Upper lobe of left lung (tissue), 6 donors: Measurements from ENCODE around the gene FCN1. TPM values are rescaled to one million over a fixed set of nuclear protein-coding genes. Genes with fewer than 3 reads are reported as not detected.

Source experiments
- ATAC-seq, 2 donors: fragments of 200-7000 bp; cut with Tn5 transposase; one replicate each; pipeline ENCODE4 v1.9.1; 2022; ENCODE audit warnings: mild to moderate bottlenecking in 2 of 2, moderate library complexity in 2 of 2; ENCODE audit not compliant: low FRiP score in 2 of 2
- DNase-seq, 2 donors: peaks; one replicate each; pipeline ENCODE4 v3.0.0-alpha.2; 2019 to 2020
- H3K27ac ChIP-seq, 4 donors: fragments of 200-600 bp; sonication (generic); one replicate each; pipeline ENCODE4 v1.5.1; 2016 to 2019
- H3K27me3 ChIP-seq, 4 donors: fragments of 200-600 bp; sonication (generic); one replicate each; pipeline ENCODE4 v1.5.1; 2017 to 2019
- H3K36me3 ChIP-seq, 4 donors: fragments of 200-600 bp; sonication (generic); one replicate each; pipeline ENCODE4 v1.5.1; 2016 to 2019
- H3K4me1 ChIP-seq, 4 donors: fragments of 200-600 bp; sonication (generic); one replicate each; pipeline ENCODE4 v1.5.1; 2018 to 2019
- H3K4me3 ChIP-seq, 4 donors: fragments of 200-600 bp; sonication (generic); one replicate each; pipeline ENCODE4 v1.5.1; 2017 to 2019; ENCODE audit warnings: mild to moderate bottlenecking in 2 of 4, moderate library complexity in 1 of 4
- H3K9me3 ChIP-seq, 4 donors: fragments of 200-600 bp; sonication (generic); one replicate each; pipeline ENCODE4 v1.5.1; 2018 to 2019
- EP300 ChIP-seq, 4 donors: sonication (generic); formaldehyde crosslinking; IDR thresholded peaks; one replicate each; pipeline ENCODE4 v1.5.1; 2017; ENCODE audit warnings: antibody characterized with exemption in 4 of 4, control low read depth in 2 of 4
- POLR2A ChIP-seq, 4 donors: fragments of 450-650 bp; IDR thresholded peaks; one replicate each; pipeline ENCODE4 v1.5.1; 2016 to 2017; ENCODE audit warnings: antibody characterized with exemption in 4 of 4, mild to moderate bottlenecking in 2 of 4
- POLR2AphosphoS5 ChIP-seq, 2 donors: sonication (generic); formaldehyde crosslinking; IDR thresholded peaks; one replicate each; pipeline ENCODE4 v1.5.1; 2017; ENCODE audit warnings: antibody characterized with exemption in 2 of 2
- WGBS, 2 donors: methylation state at CpG; one replicate each; pipeline ENCODE4 v1.1.5; 2017 to 2018; 5-methylcytosine and 5-hydroxymethylcytosine counted together
- total RNA-seq, 6 donors: library from RNA; depleted of rRNA in 4 of 6; stranded (reverse); fragments of >200 nt in 4 of 6; gene quantifications; one replicate each; pipeline versions ENCODE4 v1.1.0 to v1.2.1, GENCODE V29; 2016 to 2021
- TF ChIP-seq, protein P1 (sequence below), 6 experiments: fragments of 450-650 bp in 4 of 6; fragments of 200-600 bp in 2 of 6; sonication (generic) in 2 of 6; IDR thresholded peaks; one replicate each; pipeline ENCODE4 v1.5.1; 2016 to 2019; ENCODE audit warnings: antibody characterized with exemption in 6 of 6
- donor health status: DM: no; HTN: no; CAD: no; lungs with moderate emphysema.
- donor health status: DM: no; HTN: yes; CAD: no; lungs with severe emphysema.

The FCN1 gene
- total RNA-seq, 6 donors from 2014 or later: 11.5 to 147 (median 19.7) TPM

DNA sequence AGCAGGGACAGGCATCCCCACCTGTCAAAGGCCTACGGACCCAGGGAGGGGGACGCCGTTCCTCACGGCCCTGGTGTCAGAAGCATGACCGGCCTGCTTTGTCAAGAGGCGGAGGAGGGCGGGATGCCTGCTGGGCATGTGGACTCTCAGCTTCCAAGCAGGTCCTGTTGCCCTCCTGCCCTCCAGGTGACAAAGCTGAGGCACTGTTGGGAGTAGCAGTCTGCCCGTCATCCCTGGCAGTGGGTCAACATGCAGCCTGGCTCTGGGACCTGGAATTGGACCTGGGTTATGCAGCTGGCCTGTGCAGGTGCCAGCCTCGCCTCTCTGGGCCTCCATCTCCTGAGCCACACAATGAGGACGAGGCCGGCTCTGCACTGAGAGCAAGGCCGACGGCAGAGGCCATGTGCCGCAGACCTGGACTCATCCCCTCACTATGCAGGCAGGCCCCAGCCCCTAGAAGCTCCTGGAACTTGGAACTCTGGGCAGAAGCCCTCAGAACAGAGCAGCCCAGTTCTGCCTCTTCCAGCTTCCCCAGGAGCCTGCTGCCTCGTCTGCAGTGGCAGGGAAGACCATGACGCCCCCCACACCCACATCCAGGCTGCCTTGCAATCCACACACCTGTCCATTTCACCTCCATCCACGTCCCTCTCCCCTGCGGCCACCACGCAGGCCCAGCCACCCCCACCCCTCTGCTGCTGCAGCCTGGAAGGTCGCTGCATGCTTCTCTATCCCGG, 20.8 kb upstream of the FCN1 start:
- H3K27me3 ChIP-seq: peaks cover 0 to 1% (median 0%) of the 10 kb centered on the region in 4 donors

DNA sequence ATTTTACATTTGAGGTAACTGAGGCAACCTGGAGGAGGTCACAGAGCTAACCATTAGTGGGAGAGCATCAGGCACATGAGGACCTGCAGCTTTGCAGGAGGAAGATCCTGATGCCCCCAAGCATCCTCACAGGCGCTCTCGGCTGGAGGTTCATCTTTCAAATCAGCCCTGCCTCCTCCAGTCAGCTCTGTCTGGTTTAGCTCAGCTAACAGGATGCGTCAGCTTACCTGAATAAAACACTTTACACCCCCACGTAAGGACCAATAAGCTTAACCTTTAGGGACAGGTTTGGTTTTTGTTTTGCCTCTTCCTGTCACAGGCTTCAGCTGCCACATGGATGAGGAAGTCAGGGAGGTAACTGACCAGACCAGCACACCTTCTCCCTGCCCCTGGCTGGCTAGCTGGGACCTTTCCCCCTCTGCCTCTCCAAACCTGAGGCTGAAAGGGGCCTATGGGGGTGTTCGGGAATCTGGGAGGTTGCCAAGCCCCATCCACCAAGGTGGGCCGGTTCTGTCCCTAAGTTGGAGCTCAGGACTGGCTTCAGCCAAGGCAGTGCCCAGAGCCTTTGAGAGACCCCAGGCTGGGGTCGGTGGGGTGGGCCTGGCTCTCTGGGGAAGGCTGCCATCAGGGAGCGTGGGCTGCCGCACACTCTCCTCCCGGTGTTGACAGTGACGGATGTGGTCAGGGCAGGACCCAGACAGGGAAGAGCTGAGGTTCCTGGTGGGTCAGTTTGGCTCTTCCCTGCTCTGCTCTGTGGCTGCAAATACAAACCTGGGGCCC, 20.0 kb upstream of the FCN1 start:
- 63 to 70% methylated on average over 9 to 11 of the region's 11 CpGs for WGBS, 2 donors
- ATAC-seq: no peak
- H3K4me1 ChIP-seq: peaks cover 0 to 9% (median 5%) of the 10 kb centered on the region in 4 donors

More for the DNA sequence above, 20.8 kb upstream of the FCN1 start:
- WGBS, 2 donors: 75 to 88% methylated on average over 7 to 21 of the region's 21 CpGs
- no peaks in the 10 kb centered on the region for H3K36me3 ChIP-seq
- no peaks in the 10 kb centered on the region for H3K9me3 ChIP-seq
- DNase-seq (no peak), ATAC-seq (no peak)
- H3K4me1 ChIP-seq: peaks cover 0 to 9% (median 5%) of the 10 kb centered on the region in 4 donors
- no peak overlapping the region for H3K27ac ChIP-seq
- TF ChIP-seq EP300 (IDR thresholded peaks at IDR 0.05) (no peak), POLR2A (IDR thresholded peaks at IDR 0.05) (no peak), POLR2AphosphoS5 (IDR thresholded peaks at IDR 0.05) (no peak)
- TF ChIP-seq, protein P1, sequence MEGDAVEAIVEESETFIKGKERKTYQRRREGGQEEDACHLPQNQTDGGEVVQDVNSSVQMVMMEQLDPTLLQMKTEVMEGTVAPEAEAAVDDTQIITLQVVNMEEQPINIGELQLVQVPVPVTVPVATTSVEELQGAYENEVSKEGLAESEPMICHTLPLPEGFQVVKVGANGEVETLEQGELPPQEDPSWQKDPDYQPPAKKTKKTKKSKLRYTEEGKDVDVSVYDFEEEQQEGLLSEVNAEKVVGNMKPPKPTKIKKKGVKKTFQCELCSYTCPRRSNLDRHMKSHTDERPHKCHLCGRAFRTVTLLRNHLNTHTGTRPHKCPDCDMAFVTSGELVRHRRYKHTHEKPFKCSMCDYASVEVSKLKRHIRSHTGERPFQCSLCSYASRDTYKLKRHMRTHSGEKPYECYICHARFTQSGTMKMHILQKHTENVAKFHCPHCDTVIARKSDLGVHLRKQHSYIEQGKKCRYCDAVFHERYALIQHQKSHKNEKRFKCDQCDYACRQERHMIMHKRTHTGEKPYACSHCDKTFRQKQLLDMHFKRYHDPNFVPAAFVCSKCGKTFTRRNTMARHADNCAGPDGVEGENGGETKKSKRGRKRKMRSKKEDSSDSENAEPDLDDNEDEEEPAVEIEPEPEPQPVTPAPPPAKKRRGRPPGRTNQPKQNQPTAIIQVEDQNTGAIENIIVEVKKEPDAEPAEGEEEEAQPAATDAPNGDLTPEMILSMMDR (IDR thresholded peaks at IDR 0.05): no peak
- H3K4me3 ChIP-seq: no peak overlapping the region

DNA sequence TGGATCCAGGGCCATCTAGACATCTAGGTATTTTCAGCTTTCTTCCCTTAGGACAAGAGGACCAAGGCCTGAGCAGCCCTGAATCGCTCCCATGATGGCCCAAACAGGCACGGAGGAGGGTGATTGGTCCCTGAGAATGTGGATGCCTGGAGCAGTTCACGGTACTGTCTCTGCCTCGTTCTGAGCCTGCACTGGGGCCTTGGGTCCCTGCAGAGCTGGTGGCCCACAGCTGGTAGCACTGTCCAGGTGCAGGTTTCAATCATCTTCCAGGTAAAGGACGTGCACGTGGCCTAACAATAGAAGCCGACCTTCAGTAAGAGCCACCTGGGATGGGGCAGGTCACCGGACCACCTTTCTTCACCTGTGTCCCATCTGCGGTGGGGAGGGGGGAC, 19.4 kb upstream of the FCN1 start:
- Histone ChIP-seq H3K4me3 (no peak overlapping the region), H3K36me3 (no peaks in the 10 kb centered on the region), H3K9me3 (no peaks in the 10 kb centered on the region), H3K4me1 (peaks cover 0 to 9% (median 5%) of the 10 kb centered on the region in 4 donors), H3K27me3 (no peaks in the 10 kb centered on the region), H3K27ac (peak overlapping the region in 1 of 4 donors; percentile 2)
- TF ChIP-seq EP300 (IDR thresholded peaks at IDR 0.05) (no peak), POLR2A (IDR thresholded peaks at IDR 0.05) (no peak), POLR2AphosphoS5 (IDR thresholded peaks at IDR 0.05) (no peak)
- TF ChIP-seq, protein P1 (IDR thresholded peaks at IDR 0.05): no peak
- 74 to 89% methylated on average over 8 to 9 of the region's 9 CpGs for WGBS, 2 donors
- peak in 1 of 2 donors; percentile 4 for ATAC-seq
- DNase-seq: no peak

More for the DNA sequence above, 20.0 kb upstream of the FCN1 start:
- H3K27me3 ChIP-seq: no peaks in the 10 kb centered on the region
- H3K9me3 ChIP-seq: no peaks in the 10 kb centered on the region
- DNase-seq: no peak
- peak overlapping the region in 1 of 4 donors; percentile 2 for H3K27ac ChIP-seq
- TF ChIP-seq POLR2A (IDR thresholded peaks at IDR 0.05) (no peak), EP300 (IDR thresholded peaks at IDR 0.05) (no peak), POLR2AphosphoS5 (IDR thresholded peaks at IDR 0.05) (no peak)
- H3K36me3 ChIP-seq: no peaks in the 10 kb centered on the region
- H3K4me3 ChIP-seq: no peak overlapping the region

DNA sequence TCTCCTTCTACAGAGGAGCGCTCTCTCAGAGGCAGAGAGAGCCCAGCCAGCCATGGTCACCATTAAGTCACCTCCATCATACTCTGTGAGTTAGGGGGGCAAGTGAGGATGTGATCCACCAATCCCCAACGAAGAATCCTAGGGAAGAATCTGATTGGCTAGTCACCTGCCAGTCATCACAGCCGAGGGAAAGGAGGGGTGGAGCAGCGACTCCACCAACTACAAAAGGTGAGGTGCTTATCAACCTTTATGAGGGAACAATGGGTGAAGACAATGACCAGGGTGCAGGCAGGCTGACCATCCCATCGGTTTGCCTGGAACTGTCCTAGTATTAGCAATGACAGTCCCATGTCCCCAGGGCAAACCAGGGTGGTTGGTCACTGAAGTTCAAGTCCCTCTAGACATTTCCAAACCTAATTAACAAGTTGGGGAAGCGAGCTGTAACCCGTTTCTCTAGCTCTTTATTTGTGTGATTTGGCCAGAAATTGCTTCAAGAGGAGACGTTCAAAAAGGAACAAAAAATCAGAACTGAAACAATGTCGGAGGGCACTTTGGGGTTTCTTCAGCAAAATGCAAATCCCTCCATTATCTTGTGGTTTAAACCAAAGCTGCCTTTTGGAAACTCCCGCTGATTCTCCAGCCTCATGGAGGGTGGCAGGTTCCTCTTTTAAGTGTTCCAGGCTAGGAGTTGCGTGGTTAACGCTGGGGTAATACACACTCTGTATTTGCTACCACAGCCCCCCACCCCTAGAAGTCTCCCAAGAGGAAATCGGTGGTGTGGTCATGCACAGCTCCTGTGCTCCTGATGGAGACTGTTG, 18.8 kb upstream of the FCN1 start:
- H3K4me1 ChIP-seq: peaks cover 0 to 9% (median 5%) of the 10 kb centered on the region in 4 donors
- no peak overlapping the region for H3K4me3 ChIP-seq
- H3K27me3 ChIP-seq: no peaks in the 10 kb centered on the region
- DNase-seq (no peak), ATAC-seq (peak in 1 of 2 donors; percentile 69)
- TF ChIP-seq POLR2AphosphoS5 (IDR thresholded peaks at IDR 0.05) (no peak), EP300 (IDR thresholded peaks at IDR 0.05) (no peak), POLR2A (IDR thresholded peaks at IDR 0.05) (no peak)
- TF ChIP-seq, protein P1 (IDR thresholded peaks at IDR 0.05): no peak
- no peaks in the 10 kb centered on the region for H3K9me3 ChIP-seq
- 71 to 74% methylated on average over 13 of the region's 13 CpGs for WGBS, 2 donors
- H3K36me3 ChIP-seq: no peaks in the 10 kb centered on the region
- H3K27ac ChIP-seq: peak overlapping the region in 1 of 4 donors; percentile 46
